ENCODE results near the gene CD6. TPM values are rescaled to one million over a fixed set of nuclear protein-coding genes. Genes with fewer than 3 reads are reported as not detected.

Gene CD6
- total RNA-seq, 4 donors from 2014 or later, result 0.26 to 2.0 (median 0.91) TPM; not detected in 1

GRCh38 chr11:61025821-61026120, 54.3 kb downstream of the CD6 start:
- H3K4me1 ChIP-seq, result no peaks in the 10 kb centered on the region
- H3K27ac ChIP-seq, result no peak overlapping the region
- no peaks in the 10 kb centered on the region for H3K27me3 ChIP-seq
- no peaks in the 10 kb centered on the region for H3K9me3 ChIP-seq
- H3K36me3 ChIP-seq, result no peaks in the 10 kb centered on the region
- no peak overlapping the region for H3K4me3 ChIP-seq
- no peak for DNase-seq
- intact Hi-C loops (cut with DNase I; ENCODE audit: low total_unique reads), result no loop called here
- TF ChIP-seq CTCF (IDR thresholded peaks at IDR 0.05), result no peak
- no peak for TF ChIP-seq POLR2A (IDR thresholded peaks at IDR 0.05)

GRCh38 chr11:61026121-61027031, 54.9 kb downstream of the CD6 start:
- no peak overlapping the region for H3K4me3 ChIP-seq
- H3K4me1 ChIP-seq, result no peaks in the 10 kb centered on the region
- no peaks in the 10 kb centered on the region for H3K9me3 ChIP-seq
- no peaks in the 10 kb centered on the region for H3K27me3 ChIP-seq
- TF ChIP-seq POLR2A (IDR thresholded peaks at IDR 0.05) (no peak), CTCF (IDR thresholded peaks at IDR 0.05) (no peak)
- H3K36me3 ChIP-seq, result no peaks in the 10 kb centered on the region
- intact Hi-C loops (cut with DNase I; ENCODE audit: low total_unique reads), result no loop called here
- H3K27ac ChIP-seq, result no peak overlapping the region
- DNase-seq, result no peak

DNA sequence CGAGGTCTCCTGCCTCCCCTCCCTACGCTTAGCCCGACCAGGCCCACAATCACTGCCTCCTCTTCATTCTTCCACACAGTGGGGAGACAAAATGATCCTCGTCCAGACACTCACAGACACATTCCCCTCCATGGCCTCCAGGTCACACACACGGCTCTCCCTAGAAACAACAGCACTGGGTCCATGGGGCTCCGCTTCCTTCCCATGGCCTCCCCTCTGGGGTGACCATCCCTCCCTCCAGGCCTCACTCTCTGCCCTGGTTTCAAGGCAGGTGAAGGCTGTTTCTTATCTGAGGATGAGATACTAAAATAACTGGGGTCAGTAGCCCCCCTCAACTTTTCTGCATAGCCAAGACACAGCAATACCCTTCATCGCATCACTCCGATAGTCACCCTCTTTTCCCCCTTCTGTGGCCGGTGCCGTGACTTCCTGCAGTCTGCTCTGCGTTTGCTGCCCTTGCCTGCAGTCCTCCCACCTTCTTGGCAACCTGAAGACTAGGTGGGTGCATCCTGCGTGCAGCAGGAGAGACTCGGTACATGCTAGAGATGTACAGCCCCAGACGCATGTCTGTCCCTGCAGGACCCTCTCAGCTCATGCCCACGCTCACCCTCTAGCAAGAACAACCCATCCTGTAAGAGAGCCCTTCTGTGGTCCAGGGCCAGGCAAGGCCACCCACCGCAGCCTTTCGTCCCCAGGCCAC, 55.8 kb downstream of the CD6 start:
- no peak for DNase-seq
- no peaks in the 10 kb centered on the region for H3K9me3 ChIP-seq
- H3K27me3 ChIP-seq, result no peaks in the 10 kb centered on the region
- H3K4me3 ChIP-seq, result no peak overlapping the region
- no peaks in the 10 kb centered on the region for H3K36me3 ChIP-seq
- TF ChIP-seq POLR2A (IDR thresholded peaks at IDR 0.05), result no peak
- TF ChIP-seq CTCF (IDR thresholded peaks at IDR 0.05), result no peak
- H3K27ac ChIP-seq, result no peak overlapping the region
- intact Hi-C loops (cut with DNase I; ENCODE audit: low total_unique reads), result no loop called here
- no peaks in the 10 kb centered on the region for H3K4me1 ChIP-seq

DNA sequence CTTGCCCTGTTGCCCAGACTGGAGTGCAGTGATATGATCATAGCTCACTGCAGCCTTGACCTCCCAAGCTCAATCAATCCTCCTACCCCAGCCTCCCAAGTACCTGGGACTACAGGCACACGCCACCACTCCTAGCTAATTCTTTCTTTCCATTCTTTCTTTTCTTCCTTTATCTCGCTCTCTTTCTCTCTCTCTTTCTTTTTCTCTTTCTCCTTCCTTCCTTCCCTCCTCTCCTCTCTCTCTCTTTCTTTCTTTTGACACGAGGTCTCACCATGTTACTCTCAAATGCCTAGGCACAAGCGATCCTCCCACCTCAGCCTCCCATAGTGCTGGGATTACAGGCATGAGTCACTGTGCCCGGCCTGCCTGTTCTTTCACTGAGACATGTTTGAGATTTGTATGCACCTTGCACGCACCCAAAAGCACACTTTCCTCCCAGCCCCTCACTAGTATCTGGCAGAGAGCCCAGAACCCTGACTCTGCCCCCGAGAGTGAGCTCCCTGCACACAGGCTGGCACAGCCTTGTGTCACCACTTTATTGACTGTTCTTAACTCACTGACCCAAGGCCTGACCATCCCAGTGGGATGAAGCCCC, 56.8 kb downstream of the CD6 start:
- Histone ChIP-seq H3K9me3 (no peaks in the 10 kb centered on the region), H3K27me3 (no peaks in the 10 kb centered on the region), H3K4me3 (no peak overlapping the region), H3K36me3 (no peaks in the 10 kb centered on the region), H3K27ac (no peak overlapping the region), H3K4me1 (no peaks in the 10 kb centered on the region)
- no peak for DNase-seq
- intact Hi-C loops (cut with DNase I; ENCODE audit: low total_unique reads), result no loop called here
- TF ChIP-seq POLR2A (IDR thresholded peaks at IDR 0.05) (no peak), CTCF (IDR thresholded peaks at IDR 0.05) (no peak)

- DNase-seq, result no peak
- no peaks in the 10 kb centered on the region for H3K9me3 ChIP-seq
- TF ChIP-seq CTCF (IDR thresholded peaks at IDR 0.05) (no peak), POLR2A (IDR thresholded peaks at IDR 0.05) (no peak)
Measured at GRCh38 chr11:61032824-61033223, 61.3 kb downstream of the CD6 start.

More at GRCh38 chr11:61032824-61033223, 61.3 kb downstream of the CD6 start:
- intact Hi-C loops (cut with DNase I; ENCODE audit: low total_unique reads), result no loop called here
- Histone ChIP-seq H3K4me1 (no peaks in the 10 kb centered on the region), H3K4me3 (no peak overlapping the region), H3K27ac (no peak overlapping the region), H3K36me3 (no peaks in the 10 kb centered on the region), H3K27me3 (no peaks in the 10 kb centered on the region)
